Cortex of kidney (tissue), 1 donor: ENCODE measurements around the gene COBLL1.
"Not testable (repeated sequence)": the region's sequence is repeated elsewhere in the genome, so short reads cannot be mapped to it uniquely, and the experiment has no call there.

Experiments used
- DNase-seq: peaks from one replicate; lab custom pipeline; 2025; lab: John Stamatoyannopoulos, UW

COBLL1 gene, protein sequence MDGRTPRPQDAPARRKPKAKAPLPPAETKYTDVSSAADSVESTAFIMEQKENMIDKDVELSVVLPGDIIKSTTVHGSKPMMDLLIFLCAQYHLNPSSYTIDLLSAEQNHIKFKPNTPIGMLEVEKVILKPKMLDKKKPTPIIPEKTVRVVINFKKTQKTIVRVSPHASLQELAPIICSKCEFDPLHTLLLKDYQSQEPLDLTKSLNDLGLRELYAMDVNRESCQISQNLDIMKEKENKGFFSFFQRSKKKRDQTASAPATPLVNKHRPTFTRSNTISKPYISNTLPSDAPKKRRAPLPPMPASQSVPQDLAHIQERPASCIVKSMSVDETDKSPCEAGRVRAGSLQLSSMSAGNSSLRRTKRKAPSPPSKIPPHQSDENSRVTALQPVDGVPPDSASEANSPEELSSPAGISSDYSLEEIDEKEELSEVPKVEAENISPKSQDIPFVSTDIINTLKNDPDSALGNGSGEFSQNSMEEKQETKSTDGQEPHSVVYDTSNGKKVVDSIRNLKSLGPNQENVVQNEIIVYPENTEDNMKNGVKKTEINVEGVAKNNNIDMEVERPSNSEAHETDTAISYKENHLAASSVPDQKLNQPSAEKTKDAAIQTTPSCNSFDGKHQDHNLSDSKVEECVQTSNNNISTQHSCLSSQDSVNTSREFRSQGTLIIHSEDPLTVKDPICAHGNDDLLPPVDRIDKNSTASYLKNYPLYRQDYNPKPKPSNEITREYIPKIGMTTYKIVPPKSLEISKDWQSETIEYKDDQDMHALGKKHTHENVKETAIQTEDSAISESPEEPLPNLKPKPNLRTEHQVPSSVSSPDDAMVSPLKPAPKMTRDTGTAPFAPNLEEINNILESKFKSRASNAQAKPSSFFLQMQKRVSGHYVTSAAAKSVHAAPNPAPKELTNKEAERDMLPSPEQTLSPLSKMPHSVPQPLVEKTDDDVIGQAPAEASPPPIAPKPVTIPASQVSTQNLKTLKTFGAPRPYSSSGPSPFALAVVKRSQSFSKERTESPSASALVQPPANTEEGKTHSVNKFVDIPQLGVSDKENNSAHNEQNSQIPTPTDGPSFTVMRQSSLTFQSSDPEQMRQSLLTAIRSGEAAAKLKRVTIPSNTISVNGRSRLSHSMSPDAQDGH

GRCh38 chr2:164841719-164842623 lies at the start of gene COBLL1:
Gene COBLL1, minus strand, starts transcription at chr2:164841823. Its CDS starts 627 bp downstream, at chr2:164841196.
- no peak for DNase-seq

GRCh38 chr2:164890544-164890943 lies 48.9 kb upstream of the COBLL1 start:
- DNase-seq: no peak

DNA sequence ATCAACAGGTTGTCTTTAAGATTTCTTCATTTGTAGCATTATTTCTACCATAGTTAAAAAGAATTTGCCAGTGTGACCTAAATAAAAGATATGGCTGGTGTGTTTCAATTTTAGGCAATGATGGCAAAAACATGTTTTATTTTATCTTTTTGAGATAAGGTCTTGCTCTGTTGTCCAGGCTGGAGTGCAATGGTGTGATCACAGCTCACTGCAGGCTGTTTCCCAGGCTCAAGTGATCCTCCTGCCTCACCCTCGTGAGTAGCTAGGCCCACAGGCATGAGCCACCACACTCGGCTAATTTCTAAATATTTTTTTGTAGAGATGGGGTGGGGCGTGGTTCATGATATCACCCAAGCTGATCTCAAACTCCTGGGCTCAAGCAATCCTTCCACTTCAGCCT lies 47.0 kb upstream of the COBLL1 start:
- no peak for DNase-seq

- DNase-seq: no peak
Measured at GRCh38 chr2:164887434-164888144, 46.0 kb upstream of the COBLL1 start.

GRCh38 chr2:164882276-164882675 lies 40.7 kb upstream of the COBLL1 start:
- no peak for DNase-seq

DNA sequence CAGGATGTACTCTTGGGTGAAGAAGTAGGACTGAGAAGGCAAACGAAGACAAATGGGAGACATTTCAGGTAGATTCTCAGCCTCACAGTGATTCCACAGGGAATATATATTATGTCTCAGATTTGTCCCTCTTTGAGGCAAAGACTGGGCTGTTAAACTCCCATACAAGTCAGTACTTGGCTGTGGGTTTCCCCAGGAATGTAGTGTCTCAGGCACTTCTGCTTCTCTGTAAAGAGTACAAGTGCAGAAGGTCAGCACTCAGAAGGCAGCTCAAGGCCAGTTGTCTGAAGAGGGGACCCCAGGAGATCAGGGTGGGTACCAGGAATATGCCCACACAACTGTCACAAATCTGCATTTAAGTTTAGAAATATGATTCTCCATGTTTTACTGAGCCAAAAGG lies 39.9 kb upstream of the COBLL1 start:
- DNase-seq: no peak

- DNase-seq: no peak
Measured at GRCh38 chr2:164879901-164880535, 38.4 kb upstream of the COBLL1 start.

- no peak for DNase-seq
Measured at GRCh38 chr2:164877927-164878326, 36.3 kb upstream of the COBLL1 start.

DNA sequence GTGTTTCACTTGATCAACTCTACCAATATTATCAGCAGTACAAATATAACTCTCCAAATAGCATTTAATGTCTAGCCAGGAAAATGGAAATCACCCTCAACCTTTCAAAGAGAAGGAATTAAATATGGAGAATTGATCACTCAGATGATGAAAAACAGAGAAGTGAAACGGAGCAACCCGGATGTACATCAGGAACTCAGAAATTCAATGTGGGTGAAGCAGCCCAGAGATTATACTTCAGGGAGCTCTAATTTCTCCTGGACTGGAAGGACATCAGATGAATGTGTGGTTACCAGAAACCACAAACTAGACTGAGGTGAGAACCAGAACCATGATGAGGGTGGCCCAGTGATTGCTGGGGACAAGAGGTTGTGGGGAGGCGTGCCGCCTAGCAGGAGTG lies 35.5 kb upstream of the COBLL1 start:
- DNase-seq: no peak

DNA sequence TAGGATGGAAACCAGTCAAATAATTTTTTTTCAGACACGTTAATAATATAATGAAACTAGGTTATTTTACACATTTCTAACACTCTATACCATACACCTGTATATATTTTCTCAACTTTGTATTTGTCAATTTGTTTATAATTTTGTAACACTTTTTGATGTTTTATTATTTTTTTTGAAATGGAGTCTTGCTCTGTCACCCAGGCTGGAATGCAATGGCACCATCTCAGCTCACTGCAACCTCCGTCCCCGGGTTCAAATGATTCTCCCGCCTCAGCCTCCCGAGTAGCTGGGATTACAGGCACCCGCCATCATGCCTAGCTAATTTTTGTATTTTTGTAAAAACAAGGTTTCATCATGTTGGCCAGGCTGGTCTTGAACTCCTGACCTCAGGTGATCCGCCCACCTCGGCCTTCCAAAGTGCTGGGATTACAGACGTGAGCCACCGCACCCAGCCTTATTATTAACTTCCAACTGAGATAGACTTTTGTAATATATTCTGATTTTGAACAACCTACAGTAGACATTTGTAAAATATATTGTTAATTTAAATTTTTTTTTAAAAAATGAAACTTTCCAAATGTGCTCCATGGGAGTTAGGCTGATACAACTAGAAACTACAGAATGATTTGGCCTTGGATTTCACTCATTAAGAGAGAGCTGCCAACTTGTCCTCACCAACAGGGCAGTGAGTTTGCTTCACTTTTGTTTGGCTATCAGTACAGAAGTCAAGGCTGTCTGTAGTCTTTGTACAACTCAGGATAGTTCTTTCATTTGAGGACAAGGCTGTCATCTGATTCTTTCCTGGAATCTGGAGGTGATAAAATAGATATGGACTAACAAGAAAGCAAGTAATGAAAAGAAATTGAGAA lies 33.9 kb upstream of the COBLL1 start:
- no peak for DNase-seq

- no peak for DNase-seq
Measured at GRCh38 chr2:164873210-164873908, 31.7 kb upstream of the COBLL1 start.

- no peak for DNase-seq
Measured at GRCh38 chr2:164871404-164871803, 29.8 kb upstream of the COBLL1 start.

DNA sequence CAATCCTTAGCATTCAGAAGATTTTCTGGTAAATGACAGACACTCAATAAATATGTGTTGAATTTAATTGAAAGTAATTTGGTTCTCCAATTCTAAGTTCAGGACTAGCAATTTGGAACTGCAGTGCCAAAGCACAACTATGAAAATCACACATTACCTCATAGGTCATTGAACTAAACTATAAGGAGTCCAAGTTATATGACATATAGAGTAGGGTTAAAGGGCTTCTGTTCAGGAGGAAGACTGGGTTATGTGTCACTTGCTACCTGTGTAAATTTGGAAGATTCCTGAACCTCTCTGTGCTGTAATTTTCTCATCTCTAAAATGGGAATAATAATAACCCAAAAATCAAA lies 27.8 kb upstream of the COBLL1 start:
- DNase-seq: no peak

- no peak for DNase-seq
Measured at GRCh38 chr2:164868563-164869419, 27.2 kb upstream of the COBLL1 start.

DNA sequence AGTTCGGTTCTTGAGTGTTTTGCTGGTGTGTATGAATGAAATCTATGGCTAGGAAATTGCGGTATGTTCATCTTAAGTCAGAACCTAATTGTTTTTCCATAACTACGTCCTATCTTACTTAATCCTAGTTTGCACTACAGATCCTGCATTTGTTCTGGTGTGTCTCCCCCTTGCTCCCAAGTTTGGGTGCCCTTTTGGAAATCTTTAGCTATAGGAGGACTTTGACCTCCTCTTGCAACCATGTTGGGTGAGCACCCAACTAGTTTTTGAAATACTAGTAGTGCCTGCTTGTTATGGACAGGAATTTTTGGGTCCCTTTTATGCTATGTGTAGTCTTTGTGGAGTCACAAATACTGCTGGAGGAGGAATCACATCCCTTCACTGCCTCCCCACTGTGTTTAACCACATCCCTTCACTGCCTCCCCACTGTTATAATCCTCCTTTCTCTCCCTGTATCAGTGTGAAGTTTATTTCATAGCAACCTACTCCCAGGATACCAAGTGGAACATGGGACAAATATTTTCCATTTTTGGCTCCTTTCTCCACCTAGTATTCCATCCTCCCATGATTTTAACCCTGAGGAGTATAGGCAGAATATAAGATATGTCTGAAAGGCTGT lies 26.3 kb upstream of the COBLL1 start:
- no peak for DNase-seq

DNA sequence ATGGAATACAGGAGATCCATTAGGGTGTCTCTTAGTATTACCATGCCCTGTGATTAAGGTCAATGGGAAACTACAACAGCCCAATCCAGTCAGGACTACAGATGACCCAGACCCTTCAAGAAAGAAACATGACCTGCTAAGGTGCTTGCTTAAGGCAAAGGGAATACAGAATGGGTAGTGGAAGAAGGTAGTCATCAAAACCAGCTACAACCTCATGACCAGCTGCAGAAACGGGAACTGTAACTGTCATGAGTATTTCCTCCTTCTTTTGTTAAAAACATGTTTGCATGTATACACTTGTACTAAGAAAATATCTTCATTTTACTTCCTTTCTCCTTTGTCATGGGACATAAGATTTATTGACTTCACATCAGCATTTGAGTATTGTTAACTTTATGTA lies 24.8 kb upstream of the COBLL1 start:
- not testable (repeated sequence) for DNase-seq

DNA sequence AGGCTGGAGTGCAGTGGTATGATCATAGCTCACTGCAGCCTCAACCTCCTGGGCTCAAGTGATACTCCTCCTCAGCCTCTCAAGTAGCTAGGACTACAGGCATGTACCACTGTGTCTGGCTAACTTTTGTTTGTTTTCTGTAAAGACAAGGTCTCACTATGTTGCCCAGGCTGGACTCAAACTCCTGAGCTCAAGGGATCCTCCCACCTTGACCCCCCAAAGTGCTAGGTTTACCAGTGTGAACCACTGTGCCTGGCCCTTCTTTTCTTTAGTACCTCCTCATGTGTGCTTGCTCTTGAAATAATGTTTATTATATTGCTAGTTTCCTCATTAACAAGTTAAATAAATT lies 19.0 kb upstream of the COBLL1 start:
- no peak for DNase-seq
